ENCODE results near the gene TESK2. TPM values are rescaled to one million over a fixed set of nuclear protein-coding genes. Genes with fewer than 3 reads are reported as not detected.

The TESK2 gene
- total and polyA plus RNA-seq, 2 donors from 2014 or later = 1.6 to 2.7 TPM

GRCh38 chr1:45395051-45395450, 95.9 kb downstream of the TESK2 start:
- Histone ChIP-seq H3K9ac (ENCODE audit: low read length in 3 of 3) (no peak overlapping the region), H3K4me3 (ENCODE audit: low read length in 3 of 3) (no peak overlapping the region), H3K9me3 (ENCODE audit: control insufficient read depth in 2 of 3, insufficient read depth in 1 of 3, low read length in 3 of 3) (no peaks in the 10 kb centered on the region), H3K36me3 (ENCODE audit: control insufficient read depth in 2 of 3, insufficient read depth in 3 of 3, low read length in 3 of 3) (no peaks in the 10 kb centered on the region), H3K4me1 (ENCODE audit: control insufficient read depth in 2 of 3, insufficient read depth in 2 of 3, low read depth in 1 of 3, low read length in 3 of 3) (no peaks in the 10 kb centered on the region), H3K27me3 (ENCODE audit: control insufficient read depth, insufficient read depth, low read length) (no peaks in the 10 kb centered on the region), H3K27ac (ENCODE audit: low read depth in 2 of 2, low read length in 2 of 2) (no peak overlapping the region)
- intact Hi-C loops (cut with DNase I) = no loop called here
- TF ChIP-seq CTCF (IDR thresholded peaks at IDR 0.05; ENCODE audit: borderline replicate concordance, extremely low read depth, insufficient read depth) = no peak
- DNase-seq (no peak), FAIRE-seq (no peak)

- H3K9me3 ChIP-seq (ENCODE audit: control insufficient read depth in 2 of 3, insufficient read depth in 1 of 3, low read length in 3 of 3) = no peaks in the 10 kb centered on the region
- H3K4me3 ChIP-seq (ENCODE audit: low read length in 3 of 3) = no peak overlapping the region
- H3K36me3 ChIP-seq (ENCODE audit: control insufficient read depth in 2 of 3, insufficient read depth in 3 of 3, low read length in 3 of 3) = no peaks in the 10 kb centered on the region
- no peak for TF ChIP-seq CTCF (IDR thresholded peaks at IDR 0.05; ENCODE audit: borderline replicate concordance, extremely low read depth, insufficient read depth)
- H3K4me1 ChIP-seq (ENCODE audit: control insufficient read depth in 2 of 3, insufficient read depth in 2 of 3, low read depth in 1 of 3, low read length in 3 of 3) = no peaks in the 10 kb centered on the region
- H3K27ac ChIP-seq (ENCODE audit: low read depth in 2 of 2, low read length in 2 of 2) = peak overlapping the region in 1 of 2 donors; percentile 9
- intact Hi-C loops (cut with DNase I) = no loop called here
- no peak for DNase-seq
- H3K9ac ChIP-seq (ENCODE audit: low read length in 3 of 3) = no peak overlapping the region
- FAIRE-seq = no peak
- no peaks in the 10 kb centered on the region for H3K27me3 ChIP-seq (ENCODE audit: control insufficient read depth, insufficient read depth, low read length)
These were observed 96.6 kb downstream of the TESK2 start for GRCh38 chr1:45394342-45394741.

GRCh38 chr1:45393718-45394302, 97.2 kb downstream of the TESK2 start:
- intact Hi-C loops (cut with DNase I) = no loop called here
- no peaks in the 10 kb centered on the region for H3K9me3 ChIP-seq (ENCODE audit: control insufficient read depth in 2 of 3, insufficient read depth in 1 of 3, low read length in 3 of 3)
- H3K4me1 ChIP-seq (ENCODE audit: control insufficient read depth in 2 of 3, insufficient read depth in 2 of 3, low read depth in 1 of 3, low read length in 3 of 3) = no peaks in the 10 kb centered on the region
- no peak overlapping the region for H3K9ac ChIP-seq (ENCODE audit: low read length in 3 of 3)
- no peak for DNase-seq
- TF ChIP-seq CTCF (IDR thresholded peaks at IDR 0.05; ENCODE audit: borderline replicate concordance, extremely low read depth, insufficient read depth) = no peak
- no peak for FAIRE-seq
- H3K27ac ChIP-seq (ENCODE audit: low read depth in 2 of 2, low read length in 2 of 2) = no peak overlapping the region
- H3K36me3 ChIP-seq (ENCODE audit: control insufficient read depth in 2 of 3, insufficient read depth in 3 of 3, low read length in 3 of 3) = no peaks in the 10 kb centered on the region
- H3K4me3 ChIP-seq (ENCODE audit: low read length in 3 of 3) = no peak overlapping the region
- H3K27me3 ChIP-seq (ENCODE audit: control insufficient read depth, insufficient read depth, low read length) = no peaks in the 10 kb centered on the region

- H3K4me3 ChIP-seq (ENCODE audit: low read length in 3 of 3) = no peak overlapping the region
- FAIRE-seq = no peak
- no peaks in the 10 kb centered on the region for H3K9me3 ChIP-seq (ENCODE audit: control insufficient read depth in 2 of 3, insufficient read depth in 1 of 3, low read length in 3 of 3)
- no peak for TF ChIP-seq CTCF (IDR thresholded peaks at IDR 0.05; ENCODE audit: borderline replicate concordance, extremely low read depth, insufficient read depth)
- DNase-seq = no peak
- intact Hi-C loops (cut with DNase I) = no loop called here
- H3K9ac ChIP-seq (ENCODE audit: low read length in 3 of 3) = no peak overlapping the region
- H3K4me1 ChIP-seq (ENCODE audit: control insufficient read depth in 2 of 3, insufficient read depth in 2 of 3, low read depth in 1 of 3, low read length in 3 of 3) = no peaks in the 10 kb centered on the region
- no peak overlapping the region for H3K27ac ChIP-seq (ENCODE audit: low read depth in 2 of 2, low read length in 2 of 2)
- no peaks in the 10 kb centered on the region for H3K27me3 ChIP-seq (ENCODE audit: control insufficient read depth, insufficient read depth, low read length)
- no peaks in the 10 kb centered on the region for H3K36me3 ChIP-seq (ENCODE audit: control insufficient read depth in 2 of 3, insufficient read depth in 3 of 3, low read length in 3 of 3)
These were observed 104.7 kb downstream of the TESK2 start for GRCh38 chr1:45386219-45386618.
